WI38 (cell line): ENCODE measurements around the gene RAB44.
A peak's percentile ranks its signal among the peaks of the same experiment; 100 is the strongest.

Experiments used
- H3K4me3 ChIP-seq: 2 replicates; pipeline ENCODE4 v1.5.1; 2011; ENCODE audit warnings: low read depth, mild to moderate bottlenecking, control low read depth, low read length
- CTCF ChIP-seq: IDR thresholded peaks from 2 replicates; pipeline ENCODE4 v1.5.1; 2012; ENCODE audit warnings: low read depth, mild to moderate bottlenecking, control low read depth, low read length

The RAB44 gene

GRCh38 chr6:36730424-36731380 lies 33.1 kb downstream of the RAB44 start:
- no peak for TF ChIP-seq CTCF

DNA sequence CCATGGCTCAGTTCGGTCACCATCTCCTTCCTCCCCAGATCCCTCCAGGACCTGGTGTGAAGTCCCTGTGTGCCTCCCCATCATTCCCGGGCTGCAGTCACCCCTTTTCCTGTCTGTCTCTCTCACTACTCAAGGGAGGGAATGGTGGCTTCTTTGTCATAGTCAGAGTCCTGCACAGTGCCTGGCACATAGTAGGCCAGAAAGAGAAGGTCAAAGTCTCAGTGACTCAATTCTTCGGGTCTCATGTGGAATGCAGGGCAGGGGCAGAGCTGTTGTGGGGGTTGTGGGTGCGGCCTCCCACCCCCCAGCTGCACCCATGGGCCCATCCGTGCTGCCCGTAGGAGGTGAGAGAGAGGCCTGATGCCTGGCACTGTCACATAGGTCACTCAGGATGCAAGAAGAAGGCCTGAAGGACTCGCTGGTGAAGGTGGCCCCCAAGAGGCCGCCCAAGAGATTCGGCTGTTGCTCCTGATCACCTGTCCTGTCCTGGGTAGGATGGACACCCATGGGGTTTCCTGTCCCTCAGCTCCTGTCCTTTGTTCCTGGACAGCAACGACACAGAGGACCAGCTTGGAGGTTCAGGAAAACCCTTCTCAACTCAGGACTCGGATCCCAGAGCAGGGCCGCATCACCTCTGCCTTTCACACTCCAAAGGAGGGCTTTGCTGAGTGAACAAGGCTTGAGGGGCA lies 34.1 kb downstream of the RAB44 start:
- no peak for TF ChIP-seq CTCF
- H3K4me3 ChIP-seq, result no peak overlapping the region

More at GRCh38 chr6:36730424-36731380, 33.1 kb downstream of the RAB44 start:
- no peak overlapping the region for H3K4me3 ChIP-seq

GRCh38 chr6:36733300-36733699 lies 35.7 kb downstream of the RAB44 start:
- TF ChIP-seq CTCF, result no peak

GRCh38 chr6:36734486-36735060 lies 36.9 kb downstream of the RAB44 start:
- no peak for TF ChIP-seq CTCF
- H3K4me3 ChIP-seq, result peak overlapping the region; percentile 38

More at GRCh38 chr6:36733300-36733699, 35.7 kb downstream of the RAB44 start:
- no peak overlapping the region for H3K4me3 ChIP-seq

GRCh38 chr6:36735110-36736071 lies 37.8 kb downstream of the RAB44 start:
- TF ChIP-seq CTCF, result 0 out of 2 replicates have a peak, but pooled peaks have one; percentile 14
- H3K4me3 ChIP-seq, result peak overlapping the region; percentile 38

DNA sequence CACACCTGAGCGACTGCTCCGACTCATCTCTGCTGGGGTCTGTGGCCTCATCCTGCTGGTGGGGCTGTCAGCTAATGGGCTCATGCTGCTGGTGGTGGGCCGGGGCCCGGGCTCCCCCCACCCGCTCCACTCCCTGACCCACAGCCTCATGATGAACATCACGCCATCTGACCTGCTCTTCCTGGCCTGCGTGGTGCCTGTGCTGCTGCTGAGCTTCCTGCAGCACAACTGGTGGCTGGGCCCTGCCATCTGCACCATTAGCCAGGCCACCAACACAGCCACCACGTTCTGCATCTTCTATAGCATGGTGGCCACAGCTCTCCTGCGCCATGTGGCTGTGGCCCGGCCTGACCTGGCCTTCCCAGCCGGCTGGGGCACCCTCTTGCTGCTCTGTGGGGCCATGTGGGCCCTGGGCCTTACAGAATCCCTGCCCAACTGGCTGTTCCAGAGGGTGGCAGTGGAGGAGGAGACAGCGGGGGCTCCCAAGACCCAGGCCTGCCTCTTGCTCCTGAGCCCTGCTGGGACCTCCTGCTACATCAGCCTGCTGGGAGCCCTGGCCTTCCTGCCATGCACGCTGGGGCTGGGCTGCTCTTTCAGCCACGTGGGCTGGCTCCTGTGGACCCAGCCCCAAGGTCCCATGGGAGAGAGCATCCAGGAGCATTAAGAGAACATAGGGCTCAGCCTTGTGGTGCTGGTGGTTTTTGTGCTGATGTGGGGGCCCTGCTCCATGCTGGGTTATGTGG lies 39.6 kb downstream of the RAB44 start:
- no peak for TF ChIP-seq CTCF
- no peak overlapping the region for H3K4me3 ChIP-seq
